Activated CD8-positive, alpha-beta memory T cell treated with anti-CD3 and anti-CD28 coated beads, Interleukin-2, amount 10 ng/mL, durations not matched to agents 7 days and 5 days (primary cell): ENCODE data around the gene AOPEP. TPM values are rescaled to one million over a fixed set of nuclear protein-coding genes. Genes with fewer than 3 reads are reported as not detected.

ENCODE experiments used
- ATAC-seq: fragments of 150-1000 bp; cut with Tn5 transposase; one replicate; pipeline ENCODE4 v1.10.0; 2021; ENCODE audit warnings: moderate library complexity
- CTCF ChIA-PET: fragments of 350-600 bp; sonication (Branson Sonifier 250); formaldehyde crosslinking; loops from one replicate; lab custom pipeline; 2021; ENCODE audit warnings: antibody characterized with exemption; lab: Charles Lee
- DNase-seq: peaks from one replicate; pipeline ENCODE4 v3.0.0-alpha.2; 2020
- H3K27ac Mint-ChIP-seq: one replicate; pipeline ENCODE4 v1.8.0; 2021; ENCODE audit warnings: mild to moderate bottlenecking, mixed read lengths
- H3K27me3 Mint-ChIP-seq: one replicate; pipeline ENCODE4 v1.8.0; 2021; ENCODE audit warnings: mixed read lengths
- H3K36me3 Mint-ChIP-seq: one replicate; pipeline ENCODE4 v1.8.0; 2021; ENCODE audit warnings: mild to moderate bottlenecking, mixed read lengths
- H3K4me1 Mint-ChIP-seq: one replicate; pipeline ENCODE4 v1.8.0; 2021; ENCODE audit warnings: mixed read lengths
- H3K4me3 Mint-ChIP-seq: one replicate; pipeline ENCODE4 v1.8.0; 2021; ENCODE audit warnings: mild to moderate bottlenecking, moderate library complexity, mixed read lengths
- H3K9me3 Mint-ChIP-seq: one replicate; pipeline ENCODE4 v1.8.0; 2022; ENCODE audit warnings: low read depth, mixed read lengths
- total RNA-seq, 2 experiments: library from RNA; stranded (reverse); gene quantifications; one replicate each; pipeline ENCODE4 v1.2.3, GENCODE V29; 2021

AOPEP gene
- total RNA-seq, 2 experiments from 2014 or later, result 9.8 to 13.7 TPM

- CTCF ChIA-PET, result interaction anchor here (0.6 to 1.2 kb wide), 2 partner anchors 106 to 328 kb away, joined by 3 read pairs; no protein-coding TSS in a partner anchor
- H3K9me3 Mint-ChIP-seq, result no peaks in the 10 kb centered on the region
Measured at GRCh38 chr9:95025213-95026147, 299.0 kb downstream of the AOPEP start.

GRCh38 chr9:95026148-95026524 is 299.6 kb downstream of the AOPEP start:
- CTCF ChIA-PET, result no interaction called here
- H3K27me3 Mint-ChIP-seq, result no peaks in the 10 kb centered on the region
- H3K36me3 Mint-ChIP-seq, result no peaks in the 10 kb centered on the region
- no peak for ATAC-seq
- no peaks in the 10 kb centered on the region for H3K9me3 Mint-ChIP-seq
- H3K4me3 Mint-ChIP-seq, result no peak overlapping the region
- no peak overlapping the region for H3K27ac Mint-ChIP-seq
- DNase-seq, result no peak
- H3K4me1 Mint-ChIP-seq, result no peaks in the 10 kb centered on the region

More at GRCh38 chr9:95025213-95026147, 299.0 kb downstream of the AOPEP start:
- ATAC-seq (no peak), DNase-seq (no peak)
- H3K27me3 Mint-ChIP-seq, result no peaks in the 10 kb centered on the region
- H3K27ac Mint-ChIP-seq, result no peak overlapping the region
- no peaks in the 10 kb centered on the region for H3K4me1 Mint-ChIP-seq
- no peaks in the 10 kb centered on the region for H3K36me3 Mint-ChIP-seq
- no peak overlapping the region for H3K4me3 Mint-ChIP-seq

GRCh38 chr9:95027914-95028852 is 301.7 kb downstream of the AOPEP start:
- no peak overlapping the region for H3K27ac Mint-ChIP-seq
- H3K36me3 Mint-ChIP-seq, result no peaks in the 10 kb centered on the region
- H3K27me3 Mint-ChIP-seq, result no peaks in the 10 kb centered on the region
- peaks cover 3% of the 10 kb centered on the region for H3K4me1 Mint-ChIP-seq
- no peaks in the 10 kb centered on the region for H3K9me3 Mint-ChIP-seq
- DNase-seq (no peak), ATAC-seq (no peak)
- CTCF ChIA-PET, result no interaction called here
- no peak overlapping the region for H3K4me3 Mint-ChIP-seq

- Mint-ChIP-seq H3K9me3 (no peaks in the 10 kb centered on the region), H3K36me3 (no peaks in the 10 kb centered on the region), H3K27ac (no peak overlapping the region), H3K4me3 (no peak overlapping the region), H3K4me1 (peaks cover 3% of the 10 kb centered on the region), H3K27me3 (no peaks in the 10 kb centered on the region)
- no peak for DNase-seq
- CTCF ChIA-PET, result no interaction called here
- no peak for ATAC-seq
Measured at GRCh38 chr9:95028853-95029219, 302.3 kb downstream of the AOPEP start.

GRCh38 chr9:95029288-95029687 is 302.8 kb downstream of the AOPEP start:
- ATAC-seq, result no peak
- H3K27ac Mint-ChIP-seq, result no peak overlapping the region
- CTCF ChIA-PET, result interaction anchor here (1.3 kb wide), 1 partner anchor 98 kb away, joined by 3 read pairs; no protein-coding TSS in a partner anchor
- no peaks in the 10 kb centered on the region for H3K27me3 Mint-ChIP-seq
- no peak overlapping the region for H3K4me3 Mint-ChIP-seq
- DNase-seq, result no peak
- peaks cover 3% of the 10 kb centered on the region for H3K4me1 Mint-ChIP-seq
- no peaks in the 10 kb centered on the region for H3K36me3 Mint-ChIP-seq
- no peaks in the 10 kb centered on the region for H3K9me3 Mint-ChIP-seq

GRCh38 chr9:95029720-95030119 is 303.2 kb downstream of the AOPEP start:
- no peaks in the 10 kb centered on the region for H3K9me3 Mint-ChIP-seq
- H3K4me3 Mint-ChIP-seq, result no peak overlapping the region
- H3K27me3 Mint-ChIP-seq, result no peaks in the 10 kb centered on the region
- H3K36me3 Mint-ChIP-seq, result no peaks in the 10 kb centered on the region
- H3K27ac Mint-ChIP-seq, result no peak overlapping the region
- CTCF ChIA-PET, result interaction anchor here (1.3 kb wide), 1 partner anchor 98 kb away, joined by 3 read pairs; no protein-coding TSS in a partner anchor
- DNase-seq (no peak), ATAC-seq (no peak)
- H3K4me1 Mint-ChIP-seq, result peaks cover 3% of the 10 kb centered on the region

- H3K27me3 Mint-ChIP-seq, result no peaks in the 10 kb centered on the region
- H3K36me3 Mint-ChIP-seq, result no peaks in the 10 kb centered on the region
- no peak for ATAC-seq
- CTCF ChIA-PET, result interaction anchor here (1.3 kb wide), 1 partner anchor 97 kb away, joined by 3 read pairs; no protein-coding TSS in a partner anchor
- no peak for DNase-seq
- H3K4me1 Mint-ChIP-seq, result peaks cover 3% of the 10 kb centered on the region
- H3K4me3 Mint-ChIP-seq, result no peak overlapping the region
- H3K9me3 Mint-ChIP-seq, result no peaks in the 10 kb centered on the region
- H3K27ac Mint-ChIP-seq, result no peak overlapping the region
Measured at GRCh38 chr9:95030344-95030743, 303.8 kb downstream of the AOPEP start.

GRCh38 chr9:95030920-95031642 is 304.6 kb downstream of the AOPEP start:
- Mint-ChIP-seq H3K9me3 (no peaks in the 10 kb centered on the region), H3K36me3 (no peaks in the 10 kb centered on the region), H3K4me3 (no peak overlapping the region), H3K4me1 (peaks cover 3% of the 10 kb centered on the region), H3K27ac (no peak overlapping the region), H3K27me3 (no peaks in the 10 kb centered on the region)
- CTCF ChIA-PET, result no interaction called here
- no peak for ATAC-seq
- DNase-seq, result no peak

GRCh38 chr9:95031711-95032461 is 305.4 kb downstream of the AOPEP start:
- CTCF ChIA-PET, result no interaction called here
- DNase-seq, result no peak
- Mint-ChIP-seq H3K9me3 (no peaks in the 10 kb centered on the region), H3K27me3 (no peaks in the 10 kb centered on the region), H3K4me3 (no peak overlapping the region), H3K27ac (no peak overlapping the region), H3K4me1 (peaks cover 3% of the 10 kb centered on the region), H3K36me3 (no peaks in the 10 kb centered on the region)
- no peak for ATAC-seq

- ATAC-seq (no peak), DNase-seq (no peak)
- Mint-ChIP-seq H3K4me1 (peaks cover 3% of the 10 kb centered on the region), H3K9me3 (no peaks in the 10 kb centered on the region), H3K27me3 (no peaks in the 10 kb centered on the region), H3K4me3 (no peak overlapping the region), H3K27ac (no peak overlapping the region), H3K36me3 (no peaks in the 10 kb centered on the region)
- CTCF ChIA-PET, result no interaction called here
Measured at GRCh38 chr9:95032580-95033341, 306.3 kb downstream of the AOPEP start.

GRCh38 chr9:95035846-95036245 is 309.3 kb downstream of the AOPEP start:
- H3K4me1 Mint-ChIP-seq, result peaks cover 3% of the 10 kb centered on the region
- no peaks in the 10 kb centered on the region for H3K9me3 Mint-ChIP-seq
- no peak overlapping the region for H3K4me3 Mint-ChIP-seq
- CTCF ChIA-PET, result no interaction called here
- no peak overlapping the region for H3K27ac Mint-ChIP-seq
- H3K27me3 Mint-ChIP-seq, result no peaks in the 10 kb centered on the region
- DNase-seq (no peak), ATAC-seq (no peak)
- no peaks in the 10 kb centered on the region for H3K36me3 Mint-ChIP-seq

GRCh38 chr9:95036676-95037075 is 310.2 kb downstream of the AOPEP start:
- Mint-ChIP-seq H3K9me3 (no peaks in the 10 kb centered on the region), H3K4me1 (peaks cover 2% of the 10 kb centered on the region), H3K27ac (no peak overlapping the region), H3K4me3 (no peak overlapping the region), H3K36me3 (no peaks in the 10 kb centered on the region), H3K27me3 (no peaks in the 10 kb centered on the region)
- CTCF ChIA-PET, result interaction anchor here (0.6 kb wide), 1 partner anchor 1196 kb away, joined by 3 read pairs; no protein-coding TSS in a partner anchor
- ATAC-seq (no peak), DNase-seq (no peak)
